Esophagus squamous epithelium (tissue), 4 donors: ENCODE data around the gene RIIAD1.
A peak's percentile ranks its signal among the peaks of the same experiment; 100 is the strongest.

Experiments used
- POLR2A ChIP-seq, 4 donors: fragments of 450-650 bp; IDR thresholded peaks; one replicate each; pipeline ENCODE4 v1.6.1; 2017; ENCODE audit warnings: antibody characterized with exemption in 4 of 4, mild to moderate bottlenecking in 4 of 4, moderate library complexity in 3 of 4
- TF ChIP-seq, protein P1 (sequence below), 6 experiments: fragments of 450-650 bp in 4 of 6; fragments of 200-600 bp in 2 of 6; sonication (generic) in 2 of 6; IDR thresholded peaks; one replicate each; pipeline ENCODE4 v1.5.1; 2016 to 2019; ENCODE audit warnings: antibody characterized with exemption in 6 of 6, mild to moderate bottlenecking in 4 of 6, moderate library complexity in 4 of 6

DNA sequence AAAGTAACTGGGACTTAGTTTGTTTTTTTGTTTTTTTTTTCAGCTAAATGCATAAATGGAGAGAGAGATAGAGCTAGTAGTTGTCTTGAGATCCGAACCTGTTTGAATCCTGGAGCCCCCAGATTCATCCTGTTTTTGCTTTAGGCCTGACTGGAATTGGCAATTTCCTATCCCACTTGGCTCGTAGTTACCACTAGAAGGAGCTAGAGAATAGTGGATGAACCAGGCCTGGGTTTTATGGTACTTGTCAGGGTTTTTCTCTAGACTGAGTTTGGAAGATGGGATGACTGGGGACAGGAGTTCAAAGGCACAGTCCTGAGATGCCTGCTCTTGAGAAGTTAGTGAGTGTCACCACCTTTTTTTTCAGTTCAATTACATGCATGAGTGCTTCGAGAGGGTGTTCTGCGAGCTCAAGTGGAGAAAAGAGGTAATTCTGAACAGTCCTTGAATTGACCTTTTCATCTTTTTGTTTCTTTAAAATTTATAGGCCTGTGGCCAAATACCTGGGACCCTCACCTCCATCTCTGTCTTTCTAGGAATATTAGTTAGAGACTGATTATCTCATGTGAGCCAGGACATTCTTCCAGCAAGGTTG is 28.2 kb upstream of the RIIAD1 start:
- TF ChIP-seq, protein P1, sequence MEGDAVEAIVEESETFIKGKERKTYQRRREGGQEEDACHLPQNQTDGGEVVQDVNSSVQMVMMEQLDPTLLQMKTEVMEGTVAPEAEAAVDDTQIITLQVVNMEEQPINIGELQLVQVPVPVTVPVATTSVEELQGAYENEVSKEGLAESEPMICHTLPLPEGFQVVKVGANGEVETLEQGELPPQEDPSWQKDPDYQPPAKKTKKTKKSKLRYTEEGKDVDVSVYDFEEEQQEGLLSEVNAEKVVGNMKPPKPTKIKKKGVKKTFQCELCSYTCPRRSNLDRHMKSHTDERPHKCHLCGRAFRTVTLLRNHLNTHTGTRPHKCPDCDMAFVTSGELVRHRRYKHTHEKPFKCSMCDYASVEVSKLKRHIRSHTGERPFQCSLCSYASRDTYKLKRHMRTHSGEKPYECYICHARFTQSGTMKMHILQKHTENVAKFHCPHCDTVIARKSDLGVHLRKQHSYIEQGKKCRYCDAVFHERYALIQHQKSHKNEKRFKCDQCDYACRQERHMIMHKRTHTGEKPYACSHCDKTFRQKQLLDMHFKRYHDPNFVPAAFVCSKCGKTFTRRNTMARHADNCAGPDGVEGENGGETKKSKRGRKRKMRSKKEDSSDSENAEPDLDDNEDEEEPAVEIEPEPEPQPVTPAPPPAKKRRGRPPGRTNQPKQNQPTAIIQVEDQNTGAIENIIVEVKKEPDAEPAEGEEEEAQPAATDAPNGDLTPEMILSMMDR (IDR thresholded peaks at IDR 0.05), result peak in 5 of 6 experiments; percentile 24 to 59 (median 38)
- no peak for TF ChIP-seq POLR2A (IDR thresholded peaks at IDR 0.05)
